Subcutaneous abdominal adipose tissue (tissue), 5 donors: Measurements from ENCODE around the gene BPIFB2.
"Not testable (repeated sequence)": the region's sequence is repeated elsewhere in the genome, so short reads cannot be mapped to it uniquely, and the experiment has no call there.

Experiments
- H3K27ac ChIP-seq: one replicate; pipeline ENCODE4 v1.7.0; 2013; ENCODE audit warnings: low read depth, mild to moderate bottlenecking, inconsistent platforms, low read length, moderate library complexity
- H3K27me3 ChIP-seq, 5 donors: one replicate each; pipeline ENCODE4 v1.7.0; 2013; ENCODE audit warnings: low read length in 5 of 5, inconsistent platforms in 1 of 5; ENCODE audit not compliant: control insufficient read depth in 5 of 5, insufficient read depth in 4 of 5
- H3K36me3 ChIP-seq, 5 donors: one replicate each; pipeline ENCODE4 v1.7.0; 2013; ENCODE audit warnings: low read length in 5 of 5; ENCODE audit not compliant: control insufficient read depth in 5 of 5, insufficient read depth in 5 of 5
- H3K4me1 ChIP-seq, 5 donors: one replicate each; pipeline ENCODE4 v1.7.0; 2013; ENCODE audit warnings: low read length in 5 of 5, mild to moderate bottlenecking in 3 of 5, moderate library complexity in 1 of 5; ENCODE audit not compliant: control insufficient read depth in 5 of 5, insufficient read depth in 5 of 5
- H3K4me3 ChIP-seq, 5 donors: one replicate each; pipeline ENCODE4 v1.7.0; 2013; ENCODE audit warnings: low read length in 5 of 5, low read depth in 1 of 5
- H3K9ac ChIP-seq, 5 donors: one replicate each; pipeline ENCODE4 v1.7.0; 2013; ENCODE audit warnings: low read length in 5 of 5, mild to moderate bottlenecking in 4 of 5, moderate library complexity in 3 of 5
- H3K9me3 ChIP-seq, 5 donors: one replicate each; pipeline ENCODE4 v1.7.0; 2013; ENCODE audit warnings: low read length in 5 of 5; ENCODE audit not compliant: control insufficient read depth in 5 of 5
- donor health status: healthy.
- donor health status: healthy.
- donor health status: healthy.
- donor health status: healthy.
- donor health status: healthy.

The BPIFB2 gene

GRCh38 chr20:32970973-32971300, 36.6 kb upstream of the BPIFB2 start:
- Histone ChIP-seq H3K4me1 (peaks cover 0 to 10% (median 3%) of the 10 kb centered on the region in 5 donors), H3K36me3 (no peaks in the 10 kb centered on the region), H3K27me3 (peaks cover 0 to 16% (median 4%) of the 10 kb centered on the region in 5 donors), H3K9ac (no peak overlapping the region), H3K4me3 (no peak overlapping the region), H3K9me3 (no peaks in the 10 kb centered on the region), H3K27ac (no peak overlapping the region)

DNA sequence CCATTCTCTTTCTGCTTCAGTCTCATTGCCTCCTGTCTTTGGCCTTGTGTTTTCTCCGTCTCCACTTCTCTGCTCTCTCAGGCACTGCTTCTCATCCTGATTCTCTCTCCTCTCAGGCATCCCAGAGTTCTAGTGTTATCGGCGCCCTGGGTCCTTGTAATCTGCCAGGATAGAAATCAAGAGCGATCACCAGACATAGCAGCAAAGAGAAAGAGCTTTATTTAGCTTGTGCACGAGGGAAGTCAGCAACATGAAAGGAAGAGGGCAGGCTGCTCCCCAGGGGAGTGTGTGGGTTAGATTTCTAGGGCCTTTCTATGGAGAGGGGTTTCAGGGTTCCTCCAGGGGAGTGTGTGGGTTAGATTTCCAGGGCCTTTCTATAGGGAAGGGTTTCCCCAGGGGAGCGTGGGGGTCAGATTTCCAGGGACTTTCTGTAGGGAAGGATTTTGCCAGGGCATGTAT, 35.8 kb upstream of the BPIFB2 start:
- Histone ChIP-seq H3K27ac (no peak overlapping the region), H3K4me3 (no peak overlapping the region), H3K27me3 (peaks cover 0 to 14% (median 4%) of the 10 kb centered on the region in 5 donors), H3K9ac (no peak overlapping the region), H3K9me3 (no peaks in the 10 kb centered on the region), H3K36me3 (no peaks in the 10 kb centered on the region), H3K4me1 (peaks cover 0 to 10% (median 3%) of the 10 kb centered on the region in 5 donors)

DNA sequence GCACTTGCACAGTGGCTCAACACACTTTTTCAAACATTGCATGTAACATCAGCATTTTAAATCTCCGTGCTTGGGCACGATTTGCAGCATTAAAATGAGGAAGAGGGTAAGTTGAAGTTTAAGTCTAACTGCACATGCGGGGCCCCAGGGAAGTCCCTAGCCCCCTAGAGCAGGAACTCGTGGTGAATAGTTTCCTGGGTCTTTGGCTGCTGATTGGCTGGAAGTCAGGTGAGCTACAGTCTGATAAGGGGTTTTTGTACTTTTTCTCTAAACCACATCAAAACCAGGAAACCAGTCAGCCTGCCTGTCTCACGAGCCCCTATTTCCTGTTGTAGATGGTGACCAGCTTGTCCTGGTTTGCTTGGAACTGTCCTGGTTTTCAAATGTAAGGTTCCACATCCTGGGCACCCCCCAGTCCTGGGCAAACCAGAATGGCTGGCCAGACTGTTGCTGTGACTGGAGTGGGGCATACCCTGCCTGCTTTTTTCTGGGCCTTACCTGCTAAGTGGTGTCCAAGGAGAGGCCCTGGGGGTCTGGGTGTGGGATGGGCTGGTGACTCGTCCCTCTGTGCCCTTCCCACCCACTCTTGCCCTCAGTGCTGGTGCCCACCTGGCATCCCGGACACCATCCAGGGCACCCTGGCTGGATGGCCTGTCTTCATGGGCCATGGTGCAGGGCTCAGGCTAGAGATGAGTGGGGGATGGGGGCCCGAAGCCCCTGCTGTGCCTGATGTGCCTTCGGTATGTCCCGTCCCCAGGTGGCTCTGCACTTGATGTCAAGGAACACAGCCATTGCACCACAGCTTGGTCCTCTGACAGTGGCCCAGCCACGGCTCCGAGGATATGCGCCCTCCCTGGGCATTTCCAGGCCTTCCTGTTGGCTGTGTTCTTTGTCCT, 35.1 kb upstream of the BPIFB2 start:
- Histone ChIP-seq H3K4me1 (peaks cover 0 to 10% (median 3%) of the 10 kb centered on the region in 5 donors), H3K27me3 (peaks cover 0 to 10% (median 4%) of the 10 kb centered on the region in 5 donors), H3K4me3 (no peak overlapping the region), H3K9ac (no peak overlapping the region), H3K27ac (no peak overlapping the region), H3K36me3 (no peaks in the 10 kb centered on the region), H3K9me3 (no peaks in the 10 kb centered on the region)

- Histone ChIP-seq H3K4me3 (no peak overlapping the region), H3K36me3 (no peaks in the 10 kb centered on the region), H3K27me3 (peaks cover 0 to 10% (median 4%) of the 10 kb centered on the region in 5 donors), H3K9me3 (no peaks in the 10 kb centered on the region), H3K9ac (no peak overlapping the region), H3K4me1 (peaks cover 0 to 10% (median 3%) of the 10 kb centered on the region in 5 donors), H3K27ac (no peak overlapping the region)
These were observed 34.3 kb upstream of the BPIFB2 start for GRCh38 chr20:32973077-32973717.

DNA sequence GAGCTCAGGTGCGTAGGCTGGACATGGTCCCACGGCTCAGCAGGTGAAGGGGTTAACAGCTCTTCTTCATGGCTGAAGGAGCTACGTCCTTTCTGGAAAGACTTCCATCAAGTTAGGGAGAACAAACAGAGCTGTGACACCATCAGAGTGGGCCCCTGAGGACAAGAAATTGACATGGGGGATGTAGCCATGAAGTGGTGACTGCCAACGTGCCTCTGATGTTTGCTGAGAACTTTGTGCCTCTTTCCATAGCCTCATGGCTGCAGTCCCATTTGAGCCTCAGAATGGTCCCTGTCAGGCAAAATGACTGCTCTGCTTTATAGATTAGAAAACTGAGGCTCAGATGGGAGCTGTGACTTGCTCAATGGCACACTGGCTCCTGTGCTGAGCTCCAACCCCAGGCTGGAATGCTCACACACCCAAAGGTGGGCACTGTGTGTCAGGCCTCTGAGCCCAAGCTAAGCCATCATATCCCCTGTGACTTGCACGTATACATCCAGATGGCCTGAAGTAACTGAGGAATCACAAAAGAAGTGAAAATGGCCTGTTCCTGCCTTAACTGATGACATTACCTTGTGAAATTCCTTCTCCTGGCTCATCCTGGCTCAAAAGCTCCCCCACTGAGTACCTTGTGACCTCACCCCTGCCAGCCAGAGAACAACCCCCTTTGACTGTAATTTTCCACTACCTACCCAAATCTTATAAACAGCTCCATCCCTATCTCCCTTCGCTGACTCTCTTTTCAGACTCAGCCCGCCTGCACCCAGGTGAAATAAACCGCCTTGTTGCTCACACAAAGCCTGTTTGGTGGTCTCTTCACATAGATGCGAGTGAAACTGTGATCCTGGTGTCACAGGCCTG, 33.1 kb upstream of the BPIFB2 start:
- H3K4me1 ChIP-seq, H3K27me3 ChIP-seq, H3K4me3 ChIP-seq, H3K9ac ChIP-seq, H3K9me3 ChIP-seq, H3K27ac ChIP-seq, H3K36me3 ChIP-seq: not testable (repeated sequence)

DNA sequence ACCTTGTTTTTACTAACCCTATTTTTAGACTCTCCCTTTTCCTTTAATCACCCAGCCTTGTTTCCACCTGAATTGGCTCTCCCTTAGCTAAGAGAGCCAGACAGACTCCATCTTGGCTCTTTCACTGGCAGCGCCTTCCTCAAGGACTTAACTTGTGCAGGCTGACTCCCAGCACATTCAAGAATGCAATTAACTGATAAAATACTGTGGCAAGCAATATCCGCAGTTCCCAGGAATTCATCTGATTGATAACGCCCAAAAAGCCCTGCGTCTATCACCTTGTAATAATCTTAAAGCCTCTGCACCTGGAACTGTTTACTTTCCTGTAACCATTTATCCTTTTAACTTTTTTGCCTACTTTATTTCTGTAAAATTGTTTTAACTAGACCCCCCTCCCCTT, 32.4 kb upstream of the BPIFB2 start:
- not testable (repeated sequence) for H3K36me3 ChIP-seq, H3K27me3 ChIP-seq, H3K27ac ChIP-seq, H3K4me3 ChIP-seq, H3K9ac ChIP-seq, H3K9me3 ChIP-seq, H3K4me1 ChIP-seq

DNA sequence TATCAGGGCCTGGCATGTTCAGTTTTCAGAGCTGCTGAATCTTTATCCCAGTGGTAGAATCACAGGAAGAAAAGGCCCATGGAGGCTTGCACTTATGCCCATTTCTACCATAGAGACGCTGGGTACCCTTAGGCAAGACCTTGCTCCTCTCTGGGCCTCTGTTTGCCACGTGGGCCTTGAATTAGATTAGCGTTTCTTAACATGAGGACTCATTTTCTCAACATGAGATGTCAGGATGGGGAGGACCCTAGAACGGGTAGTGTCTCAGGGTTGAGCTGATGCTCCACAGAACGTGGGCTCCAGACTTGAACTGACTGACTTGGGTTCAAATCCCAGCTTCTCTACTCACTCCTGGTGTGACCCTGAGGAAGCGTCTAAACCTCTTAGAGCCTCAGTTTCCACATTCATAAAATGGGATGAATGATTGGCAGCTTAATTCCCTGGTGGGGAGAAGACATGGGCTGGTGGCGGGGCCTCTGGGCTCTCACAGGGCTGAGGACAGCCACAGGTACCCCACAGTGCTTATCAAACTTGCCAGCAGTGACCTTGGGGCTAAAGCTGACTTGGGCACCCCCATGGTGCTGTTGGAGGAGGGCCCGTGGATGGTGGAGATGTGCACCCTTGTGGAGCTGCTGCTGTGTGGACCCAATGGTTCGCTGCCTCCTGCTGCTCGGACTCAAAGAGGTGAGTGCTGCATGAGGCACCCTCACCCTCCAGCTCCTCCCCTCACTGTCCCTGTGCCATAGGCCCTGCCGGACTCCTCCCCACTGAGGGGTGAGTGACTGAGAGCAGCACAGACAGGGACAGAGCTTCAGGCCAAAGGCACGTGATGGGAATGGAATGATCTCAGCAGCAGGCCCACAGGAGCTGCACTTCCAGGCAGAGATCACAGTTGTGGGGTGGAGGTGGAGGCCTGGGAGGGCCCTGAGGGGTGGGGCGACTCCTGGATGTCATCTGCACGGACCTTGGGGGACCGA, 31.5 kb upstream of the BPIFB2 start:
- H3K27me3 ChIP-seq: peaks cover 0 to 12% (median 0%) of the 10 kb centered on the region in 5 donors
- no peak overlapping the region for H3K4me3 ChIP-seq
- H3K9ac ChIP-seq: no peak overlapping the region
- H3K27ac ChIP-seq: no peak overlapping the region
- H3K9me3 ChIP-seq: no peaks in the 10 kb centered on the region
- peaks cover 0 to 7% (median 3%) of the 10 kb centered on the region in 5 donors for H3K4me1 ChIP-seq
- no peaks in the 10 kb centered on the region for H3K36me3 ChIP-seq

DNA sequence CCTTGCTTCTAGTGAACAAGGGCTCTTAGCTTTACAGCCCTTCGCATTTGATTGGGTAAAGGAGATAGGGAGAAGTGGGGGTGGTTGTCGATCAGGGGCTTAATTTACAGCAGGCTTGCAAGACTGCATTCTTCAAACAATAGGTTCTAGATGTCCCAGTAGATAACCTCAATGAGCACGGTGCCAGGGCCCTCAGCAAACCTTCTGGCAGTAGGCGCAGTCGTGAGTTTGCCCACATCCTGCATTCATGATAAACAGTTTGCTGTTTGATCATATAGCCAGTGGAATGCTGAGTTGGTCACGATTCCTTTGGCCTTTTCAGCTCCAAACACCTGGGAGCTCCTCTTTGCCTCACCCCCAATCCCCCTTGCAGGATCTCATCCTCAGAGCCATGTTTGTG, 30.8 kb upstream of the BPIFB2 start:
- Histone ChIP-seq H3K4me3 (no peak overlapping the region), H3K9ac (no peak overlapping the region), H3K4me1 (peaks cover 0 to 7% (median 0%) of the 10 kb centered on the region in 5 donors), H3K27me3 (peaks cover 0 to 12% (median 0%) of the 10 kb centered on the region in 5 donors), H3K9me3 (no peaks in the 10 kb centered on the region), H3K36me3 (no peaks in the 10 kb centered on the region), H3K27ac (no peak overlapping the region)
